Measurements from ENCODE around the gene E2F6. TPM values are rescaled to one million over a fixed set of nuclear protein-coding genes. Genes with fewer than 3 reads are reported as not detected.

Gene E2F6
- total and polyA plus RNA-seq, 2 donors (not counting 3 experiments of a cell fraction or from before 2014, with no cell fraction given), result 7.9 to 15.7 TPM

DNA sequence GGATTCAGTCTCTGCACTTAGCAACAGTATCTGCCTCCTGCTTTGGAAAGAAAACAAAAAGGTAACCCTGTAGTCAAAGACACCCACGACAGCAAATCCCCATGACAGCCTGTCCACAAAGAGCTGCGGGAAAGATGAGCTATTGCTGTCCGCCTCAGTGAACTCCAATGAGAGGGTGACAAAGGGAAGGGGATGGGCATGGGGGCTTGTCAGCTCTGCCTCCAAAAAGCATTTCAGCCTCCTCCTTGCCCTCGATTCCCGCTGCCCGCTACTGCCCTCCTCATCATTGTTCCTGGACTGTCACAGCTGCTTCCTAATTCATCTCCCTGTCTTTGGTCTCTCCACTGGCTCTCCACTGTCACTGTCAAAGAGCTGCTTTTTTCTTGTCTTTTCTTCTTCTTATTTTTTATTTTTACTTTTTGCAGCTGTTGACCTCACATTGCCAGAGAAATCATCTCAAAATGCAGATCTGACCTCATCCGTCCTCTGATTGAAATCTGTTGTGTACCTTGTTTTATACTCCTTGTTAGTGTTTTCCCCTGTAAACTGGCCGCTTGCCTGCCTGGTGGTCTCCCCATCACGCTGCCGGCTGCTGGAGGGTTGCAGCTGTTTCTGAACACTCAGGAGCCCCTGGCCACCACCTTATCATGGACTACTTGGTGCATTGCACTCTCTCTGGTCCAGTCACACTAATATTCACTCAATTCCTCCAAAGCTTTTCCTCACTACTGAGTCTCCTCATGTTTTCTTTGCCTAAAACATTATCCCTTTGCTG, 7.9 kb upstream of the E2F6 start:
- Histone ChIP-seq H3K27me3 (ENCODE audit: control insufficient read depth in 2 of 2, insufficient read depth in 2 of 2, low read length in 2 of 2) (peaks cover 9 to 11% of the 10 kb centered on the region in 2 experiments), H3K27ac (ENCODE audit: insufficient read depth, low read depth, low read length) (no peak overlapping the region), H3K4me2 (ENCODE audit: insufficient read depth, low read length) (no peak overlapping the region), H3K9me3 (replicated peaks; ENCODE audit: control insufficient read depth, insufficient read depth, low read length) (no peaks in the 10 kb centered on the region), H3K9me1 (replicated peaks; ENCODE audit: control insufficient read depth, extremely low read depth, insufficient read depth, low read length) (no peaks in the 10 kb centered on the region), H4K20me1 (replicated peaks; ENCODE audit: control insufficient read depth, extremely low read depth, insufficient read depth, low read length) (no peaks in the 10 kb centered on the region), H3K9ac (replicated peaks; ENCODE audit: extremely low read depth, insufficient read depth, low read length) (no peak overlapping the region), H3K79me2 (ENCODE audit: control insufficient read depth, insufficient read depth, low read length) (no peaks in the 10 kb centered on the region), H2AFZ (ENCODE audit: low read depth, low read length) (no peak overlapping the region), H3K4me1 (ENCODE audit: control insufficient read depth, extremely low read depth, insufficient read depth, low read length) (no peaks in the 10 kb centered on the region), H3K36me3 (ENCODE audit: control insufficient read depth in 2 of 2, extremely low read depth in 1 of 2, insufficient read depth in 2 of 2, low read length in 2 of 2) (no peaks in the 10 kb centered on the region), H3K4me3 (replicated peaks in 1 of 3; ENCODE audit: insufficient read depth in 1 of 3, low read depth in 1 of 3, low read length in 3 of 3) (no peak overlapping the region)
- TF ChIP-seq POLR2AphosphoS5 (IDR thresholded peaks at IDR 0.05; ENCODE audit: insufficient read depth, low read depth, low read length) (no peak), MAX (IDR thresholded peaks at IDR 0.05; ENCODE audit: insufficient read depth, insufficient read length) (no peak), GATA2 (IDR thresholded peaks at IDR 0.05; ENCODE audit: insufficient read depth, insufficient read length, low read depth, low read length) (no peak), JUN (IDR thresholded peaks at IDR 0.05; ENCODE audit: borderline replicate concordance, insufficient read depth, insufficient read length, low read depth) (no peak), MYC (IDR thresholded peaks at IDR 0.05; ENCODE audit: low read depth, low read length) (no peak), EZH2 (IDR thresholded peaks at IDR 0.05; ENCODE audit: borderline replicate concordance, low read depth, low read length, severe bottlenecking) (no peak), POLR2A (IDR thresholded peaks at IDR 0.05; ENCODE audit: low read depth, low read length) (no peak), FOS (IDR thresholded peaks at IDR 0.05; ENCODE audit: borderline replicate concordance, insufficient read depth, low read length) (no peak)
- TF ChIP-seq, protein P1, sequence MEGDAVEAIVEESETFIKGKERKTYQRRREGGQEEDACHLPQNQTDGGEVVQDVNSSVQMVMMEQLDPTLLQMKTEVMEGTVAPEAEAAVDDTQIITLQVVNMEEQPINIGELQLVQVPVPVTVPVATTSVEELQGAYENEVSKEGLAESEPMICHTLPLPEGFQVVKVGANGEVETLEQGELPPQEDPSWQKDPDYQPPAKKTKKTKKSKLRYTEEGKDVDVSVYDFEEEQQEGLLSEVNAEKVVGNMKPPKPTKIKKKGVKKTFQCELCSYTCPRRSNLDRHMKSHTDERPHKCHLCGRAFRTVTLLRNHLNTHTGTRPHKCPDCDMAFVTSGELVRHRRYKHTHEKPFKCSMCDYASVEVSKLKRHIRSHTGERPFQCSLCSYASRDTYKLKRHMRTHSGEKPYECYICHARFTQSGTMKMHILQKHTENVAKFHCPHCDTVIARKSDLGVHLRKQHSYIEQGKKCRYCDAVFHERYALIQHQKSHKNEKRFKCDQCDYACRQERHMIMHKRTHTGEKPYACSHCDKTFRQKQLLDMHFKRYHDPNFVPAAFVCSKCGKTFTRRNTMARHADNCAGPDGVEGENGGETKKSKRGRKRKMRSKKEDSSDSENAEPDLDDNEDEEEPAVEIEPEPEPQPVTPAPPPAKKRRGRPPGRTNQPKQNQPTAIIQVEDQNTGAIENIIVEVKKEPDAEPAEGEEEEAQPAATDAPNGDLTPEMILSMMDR (IDR thresholded peaks at IDR 0.05; ENCODE audit: extremely low read depth in 1 of 2, insufficient read depth in 1 of 2, low read depth in 1 of 2, low read length in 2 of 2), result no peak
- POLR2A ChIA-PET, result no interaction called here
- FAIRE-seq (no peak), DNase-seq (ENCODE audit: low read depth, low spot score) (no peak)
- dilution Hi-C loops (cut with MboI; ENCODE audit: extremely low pct_ligation_motif_present, low sequenced_read_pairs), result no loop called here
- CTCF ChIA-PET, result interaction anchor here (1.3 to 2.6 kb wide), 6 partner anchors 12 to 641 kb away, joined by 3 to 13 read pairs (median 6); a partner anchor contains a TSS
- intact Hi-C loops (cut with micrococcal nuclease), result no loop called here
- no TSS peak for BruUV-seq (replicated peaks)
